T follicular helper cell (primary cell): ENCODE data around the gene SFN.
"Not testable (repeated sequence)": the region's sequence is repeated elsewhere in the genome, so short reads cannot be mapped to it uniquely, and the experiment has no call there.

Experiments
- DNase-seq: peaks from one replicate; pipeline ENCODE4 v3.0.0-alpha.2; 2020; ENCODE audit warnings: low read depth
- total RNA-seq, 2 experiments: gene quantifications; one replicate each; lab custom pipeline; 2026; lab: John Stamatoyannopoulos, UW

The SFN gene
- total RNA-seq: 0.09 to 0.72 reads per million in 2 experiments

- DNase-seq: peak; percentile 25
Measured at GRCh38 chr1:26862781-26863684, at the start of gene SFN. TSS of gene SFN (plus strand) at chr1:26863149. CDS start at chr1:26863213, 64 bp downstream.

DNA sequence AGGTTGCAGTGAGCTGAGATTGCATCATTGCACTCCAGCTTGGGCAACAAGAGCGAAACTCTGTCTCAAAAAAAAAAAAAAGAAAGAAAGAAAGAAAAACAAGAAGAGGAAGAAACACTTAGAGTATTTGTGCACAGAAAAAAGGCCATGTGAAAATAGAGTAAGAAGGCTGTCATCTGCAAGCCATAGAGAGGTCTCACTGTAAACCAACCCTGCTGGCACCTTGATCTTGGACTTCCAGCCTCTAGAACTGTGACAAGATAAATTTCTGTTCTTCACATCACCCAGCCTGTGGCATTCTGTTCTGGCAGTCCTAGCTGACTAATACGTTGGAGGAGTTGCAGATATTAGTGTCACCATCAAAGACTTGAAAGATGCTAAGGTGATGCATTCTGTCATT, 48.6 kb upstream of the SFN start:
- DNase-seq: no peak

GRCh38 chr1:26814893-26815292, 48.1 kb upstream of the SFN start:
- DNase-seq: no peak

- no peak for DNase-seq
Measured at GRCh38 chr1:26820784-26821269, 42.1 kb upstream of the SFN start.

GRCh38 chr1:26822737-26823395, 40.1 kb upstream of the SFN start:
- DNase-seq: no peak

DNA sequence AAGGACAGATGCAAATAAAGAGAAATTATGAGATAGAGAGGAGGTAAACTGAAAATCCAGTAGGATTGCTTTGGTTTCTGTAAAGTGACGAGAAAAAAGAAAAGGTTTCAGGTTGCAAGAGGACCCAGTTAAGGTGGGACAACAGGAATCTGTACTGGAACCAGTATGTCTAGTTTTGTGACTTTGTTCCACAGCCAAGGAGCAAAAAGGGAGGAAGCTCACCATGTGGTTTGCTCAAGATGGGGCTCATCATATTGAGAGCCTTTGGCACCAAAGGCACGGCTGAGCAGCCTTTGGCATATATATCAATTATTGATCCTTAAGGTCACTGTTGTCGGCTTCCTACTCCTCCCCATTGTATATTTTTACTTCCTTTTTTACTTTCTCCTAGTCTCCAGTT, 38.2 kb upstream of the SFN start:
- DNase-seq: no peak

DNA sequence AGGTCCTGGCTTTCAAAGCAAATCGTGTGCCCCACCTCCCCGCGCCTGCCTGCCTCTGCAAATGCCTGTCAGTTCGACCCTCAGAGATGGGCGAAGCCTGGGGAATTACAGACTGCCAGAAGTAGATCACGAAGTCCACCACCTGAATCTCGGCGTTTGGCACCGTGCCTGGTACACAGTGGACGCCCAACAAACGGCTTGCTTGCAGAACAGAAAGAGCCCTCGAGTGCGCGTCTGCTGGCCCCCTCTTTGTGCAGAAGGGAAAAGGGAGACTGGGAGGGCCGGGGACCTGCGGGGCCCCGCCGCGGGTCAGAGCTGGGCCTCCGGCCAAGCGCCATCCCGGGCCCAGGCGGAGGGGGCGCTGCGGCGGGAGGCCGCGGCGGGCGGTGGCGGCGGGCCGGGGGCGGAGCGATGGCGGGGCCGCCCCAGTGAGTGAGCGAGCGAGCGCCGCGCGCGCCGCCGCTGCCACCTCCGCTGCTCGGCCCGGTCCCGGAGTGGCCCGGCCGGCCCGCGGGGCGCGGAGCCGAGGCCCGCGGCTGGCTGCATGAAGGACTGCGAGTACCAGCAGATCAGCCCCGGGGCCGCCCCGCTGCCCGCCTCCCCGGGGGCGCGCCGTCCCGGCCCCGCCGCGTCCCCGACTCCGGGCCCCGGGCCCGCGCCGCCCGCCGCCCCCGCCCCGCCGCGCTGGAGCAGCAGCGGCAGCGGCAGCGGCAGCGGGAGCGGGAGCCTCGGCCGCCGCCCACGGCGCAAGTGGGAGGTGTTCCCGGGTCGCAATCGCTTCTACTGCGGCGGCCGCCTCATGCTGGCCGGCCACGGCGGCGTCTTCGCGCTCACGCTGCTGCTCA, 36.5 kb upstream of the SFN start, which contains the start of gene ZDHHC18:
TSS of gene ZDHHC18 (plus strand) at position 428 of the 845 bp plus-strand sequence. CDS start at position 545, 117 bp downstream.
- peak; percentile 52 for DNase-seq

GRCh38 chr1:26827106-26827604, 35.8 kb upstream of the SFN start:
- no peak for DNase-seq

DNA sequence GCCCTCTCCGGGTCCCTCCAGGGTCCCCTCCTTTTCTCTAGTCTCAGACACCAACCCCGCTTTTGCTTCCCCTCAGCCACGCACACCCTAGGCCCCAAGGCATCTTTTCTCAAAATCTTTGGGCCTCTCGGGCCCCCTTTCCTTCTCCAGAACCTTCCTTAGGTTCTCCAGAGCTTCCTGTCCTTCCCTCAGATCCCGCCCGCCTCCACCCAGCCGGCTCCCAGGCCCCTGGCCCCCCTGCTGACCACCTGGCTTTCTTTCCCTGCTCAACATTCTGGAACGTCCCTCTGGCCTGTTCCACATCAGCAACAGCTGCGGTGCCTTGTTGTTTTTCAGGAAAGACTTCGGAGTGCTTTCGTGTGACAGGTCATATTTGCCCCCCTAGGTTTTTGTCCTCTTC, 35.3 kb upstream of the SFN start:
- no peak for DNase-seq

DNA sequence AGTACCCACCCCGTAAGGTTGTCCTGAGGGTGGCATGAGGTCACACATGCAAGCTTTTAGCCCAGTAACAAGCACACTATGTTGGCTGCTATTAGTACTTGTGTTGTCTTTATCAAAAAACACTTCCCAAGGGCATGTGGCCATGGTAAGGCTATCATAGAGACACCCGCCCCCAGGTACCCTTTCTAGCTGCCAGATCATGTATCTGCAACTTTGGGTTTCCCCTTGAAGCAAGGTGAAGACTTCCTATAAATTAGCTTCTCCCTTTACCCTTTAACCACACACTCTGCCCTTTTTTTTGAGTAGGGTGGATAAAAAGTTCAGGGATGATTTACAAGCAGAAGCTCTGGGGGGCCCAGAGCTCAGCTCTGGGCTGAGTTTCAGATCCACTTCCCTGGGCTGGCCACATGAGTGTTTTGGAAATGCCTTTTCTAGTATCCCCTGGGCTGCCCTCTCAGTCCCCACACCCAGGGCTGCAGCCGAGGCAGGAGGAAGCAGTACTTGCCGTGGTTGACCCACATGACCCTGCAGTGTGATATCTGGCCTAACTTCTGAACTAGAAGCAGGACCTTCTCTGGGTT, 34.4 kb upstream of the SFN start:
- no peak for DNase-seq

DNA sequence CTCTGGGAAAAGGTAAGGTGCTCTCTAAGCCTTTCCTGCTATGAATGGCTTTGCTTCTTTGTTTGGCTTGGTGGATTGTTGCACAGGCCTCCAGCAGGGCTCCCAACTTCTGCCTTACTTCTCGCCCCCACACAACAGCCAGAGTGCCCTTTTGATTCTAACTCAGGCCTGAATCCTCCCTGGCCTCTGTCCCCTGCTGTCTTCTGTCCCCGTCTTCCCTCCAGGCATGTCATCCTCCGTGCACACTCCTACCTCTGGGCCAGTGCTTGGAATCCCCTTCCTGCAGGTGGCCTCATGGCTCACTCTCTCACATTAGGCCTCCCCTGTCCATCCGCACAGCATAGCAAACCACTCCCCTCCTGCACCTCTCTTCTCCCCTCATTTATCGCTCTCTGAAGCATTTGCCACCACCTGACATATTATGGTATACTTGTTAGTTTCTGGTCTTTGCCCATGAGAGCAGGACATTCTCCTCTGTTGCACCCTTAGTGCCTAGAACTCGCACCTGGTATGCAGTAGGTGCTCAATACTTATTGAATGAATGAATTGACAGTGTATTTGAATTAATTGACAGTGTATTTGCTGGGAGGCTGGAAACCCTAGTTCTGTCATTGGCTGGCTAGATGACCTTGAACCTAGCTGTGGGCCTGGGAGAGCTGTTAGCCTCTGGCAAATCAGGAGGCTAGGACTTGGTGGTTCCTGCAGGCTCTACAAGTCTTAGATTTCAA, 33.6 kb upstream of the SFN start:
- no peak for DNase-seq

GRCh38 chr1:26831059-26831458, 31.9 kb upstream of the SFN start:
- DNase-seq: no peak

- no peak for DNase-seq
Measured at GRCh38 chr1:26831546-26832248, 31.3 kb upstream of the SFN start.

- DNase-seq: no peak
Measured at GRCh38 chr1:26832249-26832960, 30.5 kb upstream of the SFN start.

GRCh38 chr1:26833432-26834405, 29.2 kb upstream of the SFN start:
- DNase-seq: peak; percentile 87

DNA sequence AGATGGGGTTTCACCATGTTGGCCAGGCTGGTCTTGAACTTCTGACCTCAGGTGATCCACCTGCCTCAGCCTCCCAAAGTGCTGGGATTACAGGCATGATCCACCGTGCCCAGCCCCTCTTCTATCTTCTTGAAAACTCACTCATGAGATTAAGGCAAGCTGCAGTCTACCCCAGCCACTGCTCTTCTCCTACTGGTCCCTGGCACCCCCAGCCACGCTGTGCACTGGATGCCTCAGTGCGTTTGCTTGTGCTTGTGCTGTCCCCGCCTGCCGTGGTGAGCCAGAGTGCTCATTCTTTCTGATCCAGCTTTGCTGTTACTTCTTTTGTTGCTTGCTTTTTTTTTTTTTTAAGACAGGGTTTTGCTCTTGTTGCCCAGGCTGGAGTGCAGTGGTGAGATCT, 25.3 kb upstream of the SFN start:
- DNase-seq: not testable (repeated sequence)

DNA sequence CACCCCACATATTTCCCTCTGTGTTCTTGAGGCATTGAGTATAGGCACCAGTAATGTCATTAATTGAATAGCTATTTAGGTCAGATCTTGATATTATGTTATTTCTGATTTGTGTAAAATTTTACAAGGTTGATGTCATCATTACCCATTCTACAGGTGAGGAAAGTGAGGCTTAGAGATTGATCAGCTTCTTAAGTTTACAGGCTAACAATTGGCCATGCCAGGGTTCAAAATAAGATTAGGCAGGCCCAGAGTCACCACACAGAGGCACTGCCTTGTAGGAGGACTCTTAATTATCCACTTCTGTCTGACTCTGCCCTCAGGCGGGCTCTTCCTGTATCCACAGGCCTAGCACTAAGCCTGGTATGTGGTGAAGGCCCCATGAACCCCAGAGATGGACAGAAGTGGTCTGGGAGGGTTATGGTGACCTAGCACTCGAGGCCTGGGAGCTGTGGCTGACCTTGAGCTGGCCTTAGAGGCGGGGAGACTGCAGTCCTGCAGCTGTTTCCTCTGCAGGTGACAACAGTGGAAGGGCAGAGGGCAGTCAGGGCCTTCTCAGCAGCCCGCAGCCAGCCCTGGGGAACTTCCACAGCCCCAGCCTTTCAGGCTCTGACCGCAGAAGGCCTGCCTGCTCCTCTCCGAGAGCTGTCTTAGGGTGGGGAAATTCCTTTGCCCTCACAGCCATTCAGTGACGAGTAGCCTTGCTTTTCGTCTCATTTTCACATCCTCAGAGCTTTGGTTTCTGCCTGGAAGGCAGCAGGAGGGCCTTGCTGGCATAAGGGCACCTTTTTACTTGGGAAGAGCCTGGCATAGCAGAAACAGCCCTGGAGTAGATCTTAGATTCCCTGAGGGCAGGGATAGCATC, 24.2 kb upstream of the SFN start:
- DNase-seq: peak; percentile 38
